Activated CD8-positive, alpha-beta T cell treated with anti-CD3 and anti-CD28 coated beads for 36 hours (primary cell): ENCODE data around the gene TTYH1. TPM values are rescaled to one million over a fixed set of nuclear protein-coding genes. Genes with fewer than 3 reads are reported as not detected.
A peak's percentile ranks its signal among the peaks of the same experiment; 100 is the strongest.
"Not testable (repeated sequence)": the region's sequence is repeated elsewhere in the genome, so short reads cannot be mapped to it uniquely, and the experiment has no call there.

Experiments used
- ATAC-seq: fragments of 200-7000 bp; cut with Tn5 transposase; one replicate; pipeline ENCODE4 v1.10.0; 2021; ENCODE audit warnings: mild to moderate bottlenecking, moderate library complexity
- CTCF ChIA-PET: fragments of 350-600 bp; sonication (Branson Sonifier 250); formaldehyde crosslinking; loops from one replicate; lab custom pipeline; 2021; ENCODE audit warnings: antibody characterized with exemption; lab: Charles Lee
- POLR2A ChIA-PET: fragments of 350-600 bp; sonication (Branson Sonifier 250); formaldehyde crosslinking; loops from one replicate; lab custom pipeline; 2021; ENCODE audit warnings: antibody characterized with exemption; lab: Charles Lee
- DNase-seq: peaks from one replicate; pipeline ENCODE4 v3.0.0-alpha.2; 2020
- H3K27ac Mint-ChIP-seq: one replicate; pipeline ENCODE4 v1.8.0; 2021; ENCODE audit warnings: mild to moderate bottlenecking, mixed read lengths
- H3K27me3 Mint-ChIP-seq: one replicate; pipeline ENCODE4 v1.8.0; 2021; ENCODE audit warnings: mixed read lengths
- H3K36me3 Mint-ChIP-seq: one replicate; pipeline ENCODE4 v1.8.0; 2021; ENCODE audit warnings: low read depth, mixed read lengths
- H3K4me1 Mint-ChIP-seq: one replicate; pipeline ENCODE4 v1.8.0; 2021; ENCODE audit warnings: low read depth, mixed read lengths
- H3K4me3 Mint-ChIP-seq: one replicate; pipeline ENCODE4 v1.8.0; 2021; ENCODE audit warnings: mild to moderate bottlenecking, moderate library complexity, mixed read lengths
- H3K9me3 Mint-ChIP-seq: one replicate; pipeline ENCODE4 v1.8.0; 2021; ENCODE audit warnings: mixed read lengths
- CTCF ChIP-seq: fragments of 200-600 bp; IDR thresholded peaks from one replicate; pipeline ENCODE4 v1.8.0; 2022; ENCODE audit warnings: antibody characterized with exemption, mild to moderate bottlenecking
- intact Hi-C: fragments of 100-400 bp; cut with micrococcal nuclease; formaldehyde crosslinking; loops from one replicate; pipeline ENCODE4 v1.10.0; 2022
- total RNA-seq, 2 experiments: library from RNA; stranded (reverse); gene quantifications; one replicate each; pipeline ENCODE4 v1.2.3, GENCODE V29; 2021

TTYH1 gene
- total RNA-seq, 2 experiments from 2014 or later: 0.70 TPM; not detected in 1

GRCh38 chr19:54380897-54381296 lies 34.4 kb upstream of the TTYH1 start:
- H3K27ac Mint-ChIP-seq: no peak overlapping the region
- H3K27me3 Mint-ChIP-seq: peaks cover 6% of the 10 kb centered on the region
- H3K4me3 Mint-ChIP-seq: no peak overlapping the region
- no peak for ATAC-seq
- DNase-seq: no peak
- H3K9me3 Mint-ChIP-seq: peaks cover 6% of the 10 kb centered on the region
- CTCF ChIA-PET: interaction anchor here (1.7 kb wide), 1 partner anchor 56 kb away, joined by 7 read pairs; no protein-coding TSS in a partner anchor
- peaks cover 34% of the 10 kb centered on the region for H3K4me1 Mint-ChIP-seq
- intact Hi-C loops: no loop called here
- H3K36me3 Mint-ChIP-seq: no peaks in the 10 kb centered on the region
- POLR2A ChIA-PET: no interaction called here
- TF ChIP-seq CTCF: no peak

GRCh38 chr19:54382041-54382440 lies 33.2 kb upstream of the TTYH1 start:
- H3K9me3 Mint-ChIP-seq, ATAC-seq, intact Hi-C loops, H3K27ac Mint-ChIP-seq, H3K4me3 Mint-ChIP-seq, DNase-seq, POLR2A ChIA-PET, H3K36me3 Mint-ChIP-seq, H3K27me3 Mint-ChIP-seq: not testable (repeated sequence)
- H3K4me1 Mint-ChIP-seq: peaks cover 26% of the 10 kb centered on the region
- CTCF ChIA-PET: interaction anchor here (1.0 to 1.7 kb wide), 2 partner anchors 8 to 57 kb away, joined by 4 to 7 read pairs; no protein-coding TSS in a partner anchor

- Mint-ChIP-seq H3K4me1 (peaks cover 30% of the 10 kb centered on the region), H3K27ac (no peak overlapping the region), H3K9me3 (peaks cover 6% of the 10 kb centered on the region), H3K27me3 (peaks cover 4% of the 10 kb centered on the region), H3K36me3 (no peaks in the 10 kb centered on the region), H3K4me3 (no peak overlapping the region)
- intact Hi-C loops: no loop called here
- ChIA-PET POLR2A (no interaction called here), CTCF (no interaction called here)
- TF ChIP-seq CTCF: no peak
- ATAC-seq (no peak), DNase-seq (no peak)
These were observed 31.9 kb upstream of the TTYH1 start for GRCh38 chr19:54383330-54383729.

GRCh38 chr19:54387991-54388801 lies 27.1 kb upstream of the TTYH1 start:
- POLR2A ChIA-PET: interaction anchor here (0.8 to 1.9 kb wide), 10 partner anchors 9 to 188 kb away, joined by 3 to 13 read pairs (median 3); partner anchors contain the start of gene RPS9
- Mint-ChIP-seq H3K36me3 (no peaks in the 10 kb centered on the region), H3K4me1 (peaks cover 36% of the 10 kb centered on the region), H3K4me3 (peak overlapping the region; percentile 86), H3K9me3 (no peaks in the 10 kb centered on the region), H3K27ac (peak overlapping the region; percentile 85), H3K27me3 (peaks cover 3% of the 10 kb centered on the region)
- no peak for TF ChIP-seq CTCF
- ATAC-seq (peak; percentile 52), DNase-seq (peak; percentile 48)
- intact Hi-C loops: no loop called here
- CTCF ChIA-PET: interaction anchor here (0.6 to 6.5 kb wide), 11 partner anchors 9 to 122 kb away, joined by 3 to 147 read pairs (median 5); partner anchors contain the start of gene LAIR1

- H3K36me3 Mint-ChIP-seq: no peaks in the 10 kb centered on the region
- peaks cover 3% of the 10 kb centered on the region for H3K27me3 Mint-ChIP-seq
- peak overlapping the region; percentile 85 for H3K27ac Mint-ChIP-seq
- POLR2A ChIA-PET: interaction anchor here (0.8 to 1.9 kb wide), 11 partner anchors 10 to 188 kb away, joined by 3 to 13 read pairs (median 3); partner anchors contain the start of genes LAIR1 and RPS9
- peak overlapping the region; percentile 86 for H3K4me3 Mint-ChIP-seq
- peaks cover 33% of the 10 kb centered on the region for H3K4me1 Mint-ChIP-seq
- ATAC-seq (peak; percentile 77), DNase-seq (peak; percentile 59)
- no peak for TF ChIP-seq CTCF
- CTCF ChIA-PET: interaction anchor here (0.6 to 6.5 kb wide), 11 partner anchors 10 to 123 kb away, joined by 3 to 147 read pairs (median 5); partner anchors contain the start of gene LAIR1
- no peaks in the 10 kb centered on the region for H3K9me3 Mint-ChIP-seq
- intact Hi-C loops: no loop called here
These were observed 26.5 kb upstream of the TTYH1 start for GRCh38 chr19:54388802-54389139.
